ENCODE measurements around the gene ZBTB38. TPM values are rescaled to one million over a fixed set of nuclear protein-coding genes. Genes with fewer than 3 reads are reported as not detected.
A peak's percentile ranks its signal among the peaks of the same experiment; 100 is the strongest.

Gene ZBTB38
- total RNA-seq, 1 donor from 2014 or later = 101 TPM

GRCh38 chr3:141388823-141389621 is 20.7 kb downstream of the ZBTB38 start:
- Histone ChIP-seq H3K27ac (peak overlapping the region; percentile 57 to 68), H3K27me3 (no peaks in the 10 kb centered on the region), H3K4me3 (peak overlapping the region in 1 of 2 donors; percentile 54), H3K9me3 (no peaks in the 10 kb centered on the region), H3K4me1 (peaks cover 7 to 25% of the 10 kb centered on the region in 2 donors), H3K36me3 (peaks cover 0 to 8% of the 10 kb centered on the region in 2 donors)
- TF ChIP-seq CTCF (IDR thresholded peaks at IDR 0.05) = no peak
- DNase-seq (ENCODE audit: low spot score in 2 of 2) = no peak
- intact Hi-C loops (cut with DNase I) = loop anchor here (2.0 kb wide), 1 partner anchor 18 kb away; no protein-coding TSS in a partner anchor

- Histone ChIP-seq H3K4me1 (peaks cover 7 to 25% of the 10 kb centered on the region in 2 donors), H3K4me3 (no peak overlapping the region), H3K36me3 (peaks cover 0 to 13% of the 10 kb centered on the region in 2 donors), H3K27me3 (no peaks in the 10 kb centered on the region), H3K27ac (peak overlapping the region; percentile 24 to 48), H3K9me3 (no peaks in the 10 kb centered on the region)
- TF ChIP-seq CTCF (IDR thresholded peaks at IDR 0.05) = no peak
- intact Hi-C loops (cut with DNase I) = loop anchor here (2.0 kb wide), 1 partner anchor 19 kb away; no protein-coding TSS in a partner anchor
- DNase-seq (ENCODE audit: low spot score in 2 of 2) = no peak
Observed at GRCh38 chr3:141389703-141390102, 21.4 kb downstream of the ZBTB38 start.

- H3K4me3 ChIP-seq = no peak overlapping the region
- intact Hi-C loops (cut with DNase I) = no loop called here
Observed at GRCh38 chr3:141390747-141391146, 22.4 kb downstream of the ZBTB38 start.

GRCh38 chr3:141391298-141391990 is 23.1 kb downstream of the ZBTB38 start:
- Histone ChIP-seq H3K36me3 (peaks cover 0 to 20% of the 10 kb centered on the region in 2 donors), H3K4me1 (peaks cover 4 to 22% of the 10 kb centered on the region in 2 donors), H3K27ac (peak overlapping the region; percentile 44 to 52), H3K4me3 (no peak overlapping the region), H3K27me3 (no peaks in the 10 kb centered on the region), H3K9me3 (no peaks in the 10 kb centered on the region)
- no peak for TF ChIP-seq CTCF (IDR thresholded peaks at IDR 0.05)
- DNase-seq (ENCODE audit: low spot score in 2 of 2) = no peak
- intact Hi-C loops (cut with DNase I) = no loop called here

More at GRCh38 chr3:141390747-141391146, 22.4 kb downstream of the ZBTB38 start:
- no peak overlapping the region for H3K27ac ChIP-seq
- no peak for DNase-seq (ENCODE audit: low spot score in 2 of 2)
- no peak for TF ChIP-seq CTCF (IDR thresholded peaks at IDR 0.05)
- H3K9me3 ChIP-seq = no peaks in the 10 kb centered on the region
- H3K4me1 ChIP-seq = peaks cover 4 to 22% of the 10 kb centered on the region in 2 donors
- no peaks in the 10 kb centered on the region for H3K27me3 ChIP-seq
- H3K36me3 ChIP-seq = peaks cover 0 to 14% of the 10 kb centered on the region in 2 donors

- intact Hi-C loops (cut with DNase I) = no loop called here
- H3K27ac ChIP-seq = peak overlapping the region; percentile 44 to 52
- H3K4me1 ChIP-seq = peaks cover 4 to 22% of the 10 kb centered on the region in 2 donors
- no peak for DNase-seq (ENCODE audit: low spot score in 2 of 2)
- peaks cover 3 to 25% of the 10 kb centered on the region in 2 donors for H3K36me3 ChIP-seq
- no peaks in the 10 kb centered on the region for H3K9me3 ChIP-seq
- no peaks in the 10 kb centered on the region for H3K27me3 ChIP-seq
- no peak overlapping the region for H3K4me3 ChIP-seq
- no peak for TF ChIP-seq CTCF (IDR thresholded peaks at IDR 0.05)
Observed at GRCh38 chr3:141391991-141392316, 23.6 kb downstream of the ZBTB38 start.

Measured in ascending aorta (tissue), 2 donors.